B cell (primary cell): ENCODE data around the gene RNF150. TPM values are rescaled to one million over a fixed set of nuclear protein-coding genes. Genes with fewer than 3 reads are reported as not detected.

Experiments
- ATAC-seq: fragments of 200-7000 bp; cut with Tn5 transposase; one replicate; pipeline ENCODE4 v1.10.0; 2021; ENCODE audit warnings: low read depth, mild to moderate bottlenecking, moderate number of reproducible peaks, moderate library complexity
- CTCF ChIA-PET: fragments of 350-600 bp; sonication (Branson Sonifier 250); formaldehyde crosslinking; loops from one replicate; lab custom pipeline; 2021; ENCODE audit warnings: antibody characterized with exemption, inconsistent platforms; lab: Charles Lee
- POLR2A ChIA-PET: fragments of 350-600 bp; sonication (Branson Sonifier 250); formaldehyde crosslinking; loops from one replicate; lab custom pipeline; 2021; ENCODE audit warnings: antibody characterized with exemption; lab: Charles Lee
- DNase-seq: peaks from one replicate; pipeline ENCODE4 v3.0.0; 2013
- H2AFZ ChIP-seq: 2 replicates; pipeline ENCODE4 v1.6.1; 2012; ENCODE audit warnings: mild to moderate bottlenecking, low read depth, low read length; ENCODE audit not compliant: insufficient read depth, poor library complexity, severe bottlenecking
- H3K27ac ChIP-seq, 2 donors: 1 replicate in 1 of 2; 2 replicates in 1 of 2; pipeline ENCODE4 v1.5.1; 2012 to 2013; ENCODE audit warnings: low read length in 2 of 2, mild to moderate bottlenecking in 2 of 2, moderate library complexity in 1 of 2
- H3K27me3 ChIP-seq, 4 experiments: fragments of 200-600 bp in 1 of 4; sonication (generic) in 1 of 4; replicated peaks in 1 of 4; 1 replicate in 2 of 4; 2 replicates in 2 of 4; pipeline versions ENCODE4 v1.6.1 to v1.7.0; 2013 to 2016; ENCODE audit warnings: low read length in 3 of 4, mild to moderate bottlenecking in 2 of 4, mixed read lengths in 1 of 4, moderate library complexity in 1 of 4; ENCODE audit not compliant: insufficient read depth in 4 of 4, control insufficient read depth in 3 of 4; ENCODE audit errors: control extremely low read depth in 1 of 4
- H3K36me3 ChIP-seq, 2 experiments: replicated peaks in 1 of 2; 1 replicate in 1 of 2; 2 replicates in 1 of 2; pipeline versions ENCODE4 v1.6.1 to v1.7.1; 2013; ENCODE audit warnings: low read length in 1 of 2; ENCODE audit not compliant: insufficient read depth in 2 of 2, control insufficient read depth in 1 of 2; ENCODE audit errors: control extremely low read depth in 1 of 2, extremely low read depth in 1 of 2
- H3K4me1 ChIP-seq, 2 donors: fragments of 200-600 bp in 1 of 2; sonication (generic) in 1 of 2; 1 replicate in 1 of 2; 2 replicates in 1 of 2; pipeline versions ENCODE4 v1.5.1 to v1.6.1; 2013 to 2017; ENCODE audit warnings: low read length in 2 of 2; ENCODE audit not compliant: control insufficient read depth in 2 of 2, insufficient read depth in 2 of 2
- H3K4me2 ChIP-seq: replicated peaks from 2 replicates; pipeline ENCODE3; 2012; ENCODE audit warnings: mild to moderate bottlenecking, low read depth, low read length; ENCODE audit not compliant: poor library complexity, severe bottlenecking
- H3K4me3 ChIP-seq, 5 experiments: fragments of 200-600 bp in 1 of 5; sonication (generic) in 1 of 5; 1 replicate in 3 of 5; 2 replicates in 2 of 5; pipeline versions ENCODE4 v1.5.1 to v1.7.0; 2011 to 2016; ENCODE audit warnings: low read length in 4 of 5, mild to moderate bottlenecking in 4 of 5, low read depth in 2 of 5, control low read depth in 1 of 5, moderate library complexity in 1 of 5; ENCODE audit not compliant: insufficient read depth in 1 of 5; ENCODE audit errors: control extremely low read depth in 1 of 5, extremely low read depth in 1 of 5
- H3K79me2 ChIP-seq: fragments of 200-600 bp; sonication (generic); one replicate; pipeline ENCODE4 v1.6.0; 2016; ENCODE audit warnings: low read length; ENCODE audit not compliant: control insufficient read depth, insufficient read depth
- H3K9ac ChIP-seq: fragments of 200-600 bp; sonication (generic); 2 replicates; pipeline ENCODE4 v1.6.1; 2017; ENCODE audit warnings: mild to moderate bottlenecking, low read length, moderate library complexity
- H3K9me3 ChIP-seq, 3 donors: one replicate each; pipeline versions ENCODE4 v1.6.1 to v1.7.1; 2013; ENCODE audit warnings: low read length in 2 of 3; ENCODE audit not compliant: control insufficient read depth in 2 of 3, insufficient read depth in 1 of 3; ENCODE audit errors: control extremely low read depth in 1 of 3
- H4K20me1 ChIP-seq: 2 replicates; pipeline ENCODE4 v1.6.0; 2012; ENCODE audit warnings: mild to moderate bottlenecking, low read length; ENCODE audit not compliant: insufficient read depth, control insufficient read depth, poor library complexity, severe bottlenecking
- H3K27ac Mint-ChIP-seq: one replicate; pipeline ENCODE4 v1.8.0; 2021; ENCODE audit warnings: mixed read lengths
- H3K27me3 Mint-ChIP-seq: one replicate; pipeline ENCODE4 v1.8.0; 2021; ENCODE audit warnings: mixed read lengths
- H3K4me1 Mint-ChIP-seq: one replicate; pipeline ENCODE4 v1.8.0; 2021; ENCODE audit warnings: mixed read lengths
- H3K4me3 Mint-ChIP-seq: one replicate; pipeline ENCODE4 v1.8.0; 2021; ENCODE audit warnings: mixed read lengths
- H3K9me3 Mint-ChIP-seq: one replicate; pipeline ENCODE4 v1.8.0; 2022; ENCODE audit warnings: mixed read lengths; ENCODE audit not compliant: insufficient read depth
- EZH2 ChIP-seq: IDR thresholded peaks from 2 replicates; pipeline ENCODE4 v1.6.1; 2012; ENCODE audit warnings: borderline replicate concordance, low read depth, mild to moderate bottlenecking, moderate library complexity, low read length; ENCODE audit not compliant: insufficient read depth, poor library complexity, severe bottlenecking
- WGBS: methylation state at CpG from one replicate; pipeline ENCODE4 v1.1.5; 2013; ENCODE audit warnings: missing lambda C conversion rate; ENCODE audit not compliant: insufficient coverage; 5-methylcytosine and 5-hydroxymethylcytosine counted together
- intact Hi-C: fragments of 100-400 bp; cut with micrococcal nuclease; formaldehyde crosslinking; loops from one replicate; pipeline ENCODE4 v1.10.0; 2022
- polyA plus RNA-seq: library from polyadenylated mRNA; depleted of rRNA; stranded (reverse); fragments of >200 nt; gene quantifications from 2 replicates; pipeline ENCODE4 v1.2.3, GENCODE V29; 2012
- total RNA-seq, 2 donors: library from RNA; stranded (reverse); fragments of 120-200 nt in 1 of 2; gene quantifications; 1 replicate in 1 of 2; 2 replicates in 1 of 2; pipeline versions ENCODE4 v1.2.3 to v1.2.4, GENCODE V29; 2013 to 2022
- TF ChIP-seq, protein P1 (sequence below): fragments of 200-600 bp; IDR thresholded peaks from one replicate; pipeline ENCODE4 v1.8.0; 2022; ENCODE audit warnings: antibody characterized with exemption, mild to moderate bottlenecking

The RNF150 gene
- total and polyA plus RNA-seq, 2 donors (not counting 1 experiment from before 2014, with no cell fraction given): not detected

- Mint-ChIP-seq H3K4me1 (no peaks in the 10 kb centered on the region), H3K4me3 (no peak overlapping the region), H3K9me3 (no peaks in the 10 kb centered on the region), H3K27me3 (no peaks in the 10 kb centered on the region), H3K27ac (no peak overlapping the region)
- H3K9me3 ChIP-seq: peaks cover 0 to 4% (median 0%) of the 10 kb centered on the region in 3 donors
- intact Hi-C loops: no loop called here
- no peaks in the 10 kb centered on the region for H4K20me1 ChIP-seq
- H3K4me3 ChIP-seq: no peak overlapping the region
- ChIA-PET POLR2A (no interaction called here), CTCF (no interaction called here)
- no peak overlapping the region for H2AFZ ChIP-seq
- ATAC-seq: no peak
- TF ChIP-seq, protein P1, sequence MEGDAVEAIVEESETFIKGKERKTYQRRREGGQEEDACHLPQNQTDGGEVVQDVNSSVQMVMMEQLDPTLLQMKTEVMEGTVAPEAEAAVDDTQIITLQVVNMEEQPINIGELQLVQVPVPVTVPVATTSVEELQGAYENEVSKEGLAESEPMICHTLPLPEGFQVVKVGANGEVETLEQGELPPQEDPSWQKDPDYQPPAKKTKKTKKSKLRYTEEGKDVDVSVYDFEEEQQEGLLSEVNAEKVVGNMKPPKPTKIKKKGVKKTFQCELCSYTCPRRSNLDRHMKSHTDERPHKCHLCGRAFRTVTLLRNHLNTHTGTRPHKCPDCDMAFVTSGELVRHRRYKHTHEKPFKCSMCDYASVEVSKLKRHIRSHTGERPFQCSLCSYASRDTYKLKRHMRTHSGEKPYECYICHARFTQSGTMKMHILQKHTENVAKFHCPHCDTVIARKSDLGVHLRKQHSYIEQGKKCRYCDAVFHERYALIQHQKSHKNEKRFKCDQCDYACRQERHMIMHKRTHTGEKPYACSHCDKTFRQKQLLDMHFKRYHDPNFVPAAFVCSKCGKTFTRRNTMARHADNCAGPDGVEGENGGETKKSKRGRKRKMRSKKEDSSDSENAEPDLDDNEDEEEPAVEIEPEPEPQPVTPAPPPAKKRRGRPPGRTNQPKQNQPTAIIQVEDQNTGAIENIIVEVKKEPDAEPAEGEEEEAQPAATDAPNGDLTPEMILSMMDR: no peak
- no peak for TF ChIP-seq EZH2
- DNase-seq: no peak
- H3K4me2 ChIP-seq: no peak overlapping the region
- no peak overlapping the region for H3K9ac ChIP-seq
- no peaks in the 10 kb centered on the region for H3K27me3 ChIP-seq
- WGBS: no CpG with 5 or more reads among the region's 3 CpGs
- H3K79me2 ChIP-seq: no peaks in the 10 kb centered on the region
- no peaks in the 10 kb centered on the region for H3K36me3 ChIP-seq
- no peak overlapping the region for H3K27ac ChIP-seq
- H3K4me1 ChIP-seq: no peaks in the 10 kb centered on the region
These were observed 66.6 kb downstream of the RNF150 start for GRCh38 chr4:141066690-141067089.

GRCh38 chr4:141065872-141066271, 67.4 kb downstream of the RNF150 start:
- no peak for DNase-seq
- CTCF ChIA-PET: no interaction called here

More at GRCh38 chr4:141065872-141066271, 67.4 kb downstream of the RNF150 start:
- Mint-ChIP-seq H3K9me3 (no peaks in the 10 kb centered on the region), H3K27me3 (peaks cover under 1% of the 10 kb centered on the region), H3K4me1 (no peaks in the 10 kb centered on the region), H3K4me3 (no peak overlapping the region), H3K27ac (no peak overlapping the region)
- Histone ChIP-seq H3K9ac (no peak overlapping the region), H3K4me3 (no peak overlapping the region), H3K9me3 (peaks cover 0 to 4% (median 0%) of the 10 kb centered on the region in 3 donors), H2AFZ (no peak overlapping the region), H3K27me3 (no peaks in the 10 kb centered on the region), H3K79me2 (no peaks in the 10 kb centered on the region), H3K36me3 (no peaks in the 10 kb centered on the region), H4K20me1 (no peaks in the 10 kb centered on the region), H3K27ac (no peak overlapping the region), H3K4me2 (no peak overlapping the region), H3K4me1 (no peaks in the 10 kb centered on the region)
- ATAC-seq: no peak
- WGBS: no CpG with 5 or more reads among the region's 3 CpGs
- intact Hi-C loops: no loop called here
- POLR2A ChIA-PET: no interaction called here
- TF ChIP-seq, protein P1: no peak
- no peak for TF ChIP-seq EZH2
